Activated naive CD4-positive, alpha-beta T cell treated with anti-CD3 and anti-CD28 coated beads, Interleukin-2, amount 50 U/mL, for 72 hours (primary cell): ENCODE measurements around the gene ELAVL2. TPM values are rescaled to one million over a fixed set of nuclear protein-coding genes. Genes with fewer than 3 reads are reported as not detected.

Experiments
- ATAC-seq, 2 donors: fragments of 150-1000 bp; cut with Tn5 transposase; 2 replicates each; pipeline ENCODE4 v1.10.0; 2021; ENCODE audit warnings: mild to moderate bottlenecking in 2 of 2, moderate library complexity in 2 of 2
- DNase-seq, 2 donors: peaks; one replicate each; pipeline ENCODE4 v3.0.0; 2021 to 2022; ENCODE audit warnings: low spot score in 2 of 2
- H3K27ac Mint-ChIP-seq, 2 donors: one replicate each; pipeline ENCODE4 v1.8.0; 2022; ENCODE audit warnings: mild to moderate bottlenecking in 2 of 2, mixed read lengths in 2 of 2
- H3K36me3 Mint-ChIP-seq, 2 donors: one replicate each; pipeline ENCODE4 v1.8.0; 2022; ENCODE audit warnings: mixed read lengths in 2 of 2
- H3K9me3 Mint-ChIP-seq, 2 donors: one replicate each; pipeline ENCODE4 v1.8.0; 2022; ENCODE audit warnings: mixed read lengths in 2 of 2
- total RNA-seq, 2 donors: library from RNA; stranded (reverse); gene quantifications; one replicate each; pipeline ENCODE4 v1.2.3, GENCODE V29; 2022

The ELAVL2 gene
- total RNA-seq, 2 donors from 2014 or later, result not detected

GRCh38 chr9:23663946-23664345 is 162.1 kb downstream of the ELAVL2 start:
- ATAC-seq (no peak), DNase-seq (no peak)
- no peak overlapping the region for H3K27ac Mint-ChIP-seq
- peaks cover 14 to 40% of the 10 kb centered on the region in 2 donors for H3K9me3 Mint-ChIP-seq
- H3K36me3 Mint-ChIP-seq, result no peaks in the 10 kb centered on the region

- Mint-ChIP-seq H3K9me3 (peaks cover 14 to 36% of the 10 kb centered on the region in 2 donors), H3K27ac (no peak overlapping the region), H3K36me3 (no peaks in the 10 kb centered on the region)
- no peak for DNase-seq
- no peak for ATAC-seq
These were observed 162.5 kb downstream of the ELAVL2 start for GRCh38 chr9:23663536-23663935.

- no peak for DNase-seq
- H3K27ac Mint-ChIP-seq, result no peak overlapping the region
- no peaks in the 10 kb centered on the region for H3K36me3 Mint-ChIP-seq
- no peak for ATAC-seq
- H3K9me3 Mint-ChIP-seq, result peaks cover 14 to 35% of the 10 kb centered on the region in 2 donors
These were observed 162.9 kb downstream of the ELAVL2 start for GRCh38 chr9:23663125-23663524.

GRCh38 chr9:23662320-23662719 is 163.7 kb downstream of the ELAVL2 start:
- Mint-ChIP-seq H3K36me3 (no peaks in the 10 kb centered on the region), H3K9me3 (peaks cover 8 to 28% of the 10 kb centered on the region in 2 donors), H3K27ac (no peak overlapping the region)
- DNase-seq, result no peak
- ATAC-seq, result no peak

GRCh38 chr9:23659346-23660006 is 166.6 kb downstream of the ELAVL2 start:
- DNase-seq, result no peak
- Mint-ChIP-seq H3K9me3 (peaks cover 16 to 27% of the 10 kb centered on the region in 2 donors), H3K36me3 (peaks cover 0 to 6% of the 10 kb centered on the region in 2 donors), H3K27ac (no peak overlapping the region)
- ATAC-seq, result no peak

- no peak overlapping the region for H3K27ac Mint-ChIP-seq
- ATAC-seq, result no peak
- DNase-seq, result no peak
- H3K36me3 Mint-ChIP-seq, result peaks cover 0 to 6% of the 10 kb centered on the region in 2 donors
- H3K9me3 Mint-ChIP-seq, result peaks cover 20 to 29% of the 10 kb centered on the region in 2 donors
These were observed 167.4 kb downstream of the ELAVL2 start for GRCh38 chr9:23658376-23659258.

GRCh38 chr9:23651051-23651450 is 175.0 kb downstream of the ELAVL2 start:
- ATAC-seq, result no peak

GRCh38 chr9:23648651-23649050 is 177.4 kb downstream of the ELAVL2 start:
- no peak for ATAC-seq
- Mint-ChIP-seq H3K27ac (no peak overlapping the region), H3K9me3 (peaks cover 0 to 13% of the 10 kb centered on the region in 2 donors), H3K36me3 (no peaks in the 10 kb centered on the region)
- no peak for DNase-seq

More at GRCh38 chr9:23651051-23651450, 175.0 kb downstream of the ELAVL2 start:
- no peak for DNase-seq
- peaks cover 7 to 20% of the 10 kb centered on the region in 2 donors for H3K9me3 Mint-ChIP-seq
- no peaks in the 10 kb centered on the region for H3K36me3 Mint-ChIP-seq
- H3K27ac Mint-ChIP-seq, result no peak overlapping the region

GRCh38 chr9:23644896-23645295 is 181.1 kb downstream of the ELAVL2 start:
- Mint-ChIP-seq H3K36me3 (no peaks in the 10 kb centered on the region), H3K9me3 (peaks cover 0 to 14% of the 10 kb centered on the region in 2 donors), H3K27ac (no peak overlapping the region)
- DNase-seq, result no peak
- ATAC-seq, result no peak

- DNase-seq (no peak), ATAC-seq (no peak)
- H3K27ac Mint-ChIP-seq, result no peak overlapping the region
- H3K36me3 Mint-ChIP-seq, result no peaks in the 10 kb centered on the region
- H3K9me3 Mint-ChIP-seq, result peaks cover 5 to 20% of the 10 kb centered on the region in 2 donors
These were observed 181.7 kb downstream of the ELAVL2 start for GRCh38 chr9:23644326-23644725.

- Mint-ChIP-seq H3K36me3 (no peaks in the 10 kb centered on the region), H3K27ac (no peak overlapping the region), H3K9me3 (peaks cover 5 to 19% of the 10 kb centered on the region in 2 donors)
- ATAC-seq (no peak), DNase-seq (no peak)
These were observed 182.3 kb downstream of the ELAVL2 start for GRCh38 chr9:23643656-23644258.
